Stimulated activated CD4-positive, alpha-beta T cell treated with anti-CD3 and anti-CD28 coated beads, TNF-alpha, amount 100 ng/mL, for 1 hour (primary cell): ENCODE measurements around the gene RNU4-1.
"Not testable (repeated sequence)": the region's sequence is repeated elsewhere in the genome, so short reads cannot be mapped to it uniquely, and the experiment has no call there.

ENCODE experiments used
- DNase-seq, 3 donors: peaks; one replicate each; pipeline ENCODE4 v3.0.0-alpha.2; 2020; ENCODE audit warnings: low read depth in 3 of 3, low spot score in 1 of 3

The RNU4-1 gene

DNA sequence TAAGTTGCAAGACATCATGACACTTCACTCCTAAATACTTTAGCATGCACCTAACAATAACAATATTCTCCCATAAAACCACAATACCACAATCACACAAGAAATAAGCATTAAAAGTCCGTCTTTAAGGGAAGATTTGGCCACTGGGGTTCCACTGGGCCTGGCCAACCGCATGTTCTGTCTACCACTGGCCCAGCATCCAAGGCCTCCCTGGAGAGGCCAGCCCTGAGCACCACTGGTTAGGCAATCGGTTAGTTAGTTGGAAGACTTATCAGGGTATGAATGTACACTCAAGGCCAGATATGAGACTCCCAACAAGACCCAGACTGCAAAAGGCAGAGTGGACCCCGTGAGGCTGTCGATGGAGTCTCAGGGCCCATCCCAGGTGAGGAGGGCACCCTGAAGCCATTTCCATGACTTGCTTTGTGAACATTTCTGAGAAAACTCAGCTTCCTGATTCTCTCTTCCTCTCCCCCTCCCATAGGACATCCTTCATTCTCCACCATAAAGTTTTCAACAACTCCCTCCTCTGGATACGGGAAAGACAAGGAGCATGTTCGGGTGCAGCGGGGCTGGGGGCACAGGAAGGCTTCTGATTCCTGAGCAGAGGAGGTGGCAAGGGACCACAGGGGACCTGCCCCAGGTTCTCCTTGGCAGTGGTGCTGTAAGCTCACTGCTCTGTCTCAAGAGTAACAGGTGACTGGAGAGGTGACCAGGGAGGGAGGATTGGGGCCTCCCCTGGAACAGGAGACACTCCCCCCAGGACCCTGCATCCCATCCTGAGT lies 33.4 kb downstream of the RNU4-1 start:
- no peak for DNase-seq

- no peak for DNase-seq
These were observed 34.6 kb downstream of the RNU4-1 start for GRCh38 chr12:120258323-120258896.

- DNase-seq: no peak
These were observed 35.8 kb downstream of the RNU4-1 start for GRCh38 chr12:120257041-120257821.

GRCh38 chr12:120254809-120255208 lies 38.2 kb downstream of the RNU4-1 start:
- DNase-seq: no peak

DNA sequence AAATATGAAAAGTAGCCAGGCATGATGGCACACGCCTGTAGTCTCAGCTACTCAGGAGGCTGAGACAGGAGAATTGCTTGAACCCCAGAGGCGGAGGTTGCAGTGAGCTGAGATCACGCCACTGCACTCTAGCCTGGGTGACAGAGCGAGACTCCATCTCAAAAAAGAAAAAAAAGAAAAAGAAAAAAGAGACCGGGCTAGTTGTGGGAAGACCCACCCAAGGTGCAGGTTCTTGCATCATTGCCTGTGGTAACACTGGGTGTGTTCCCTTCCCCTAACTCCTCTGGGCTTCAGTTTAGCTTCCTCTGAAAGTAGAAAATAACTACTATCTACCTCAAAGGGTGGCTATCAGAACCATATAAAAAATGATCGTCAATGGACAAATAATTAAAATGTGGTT lies 39.7 kb downstream of the RNU4-1 start:
- not testable (repeated sequence) for DNase-seq

DNA sequence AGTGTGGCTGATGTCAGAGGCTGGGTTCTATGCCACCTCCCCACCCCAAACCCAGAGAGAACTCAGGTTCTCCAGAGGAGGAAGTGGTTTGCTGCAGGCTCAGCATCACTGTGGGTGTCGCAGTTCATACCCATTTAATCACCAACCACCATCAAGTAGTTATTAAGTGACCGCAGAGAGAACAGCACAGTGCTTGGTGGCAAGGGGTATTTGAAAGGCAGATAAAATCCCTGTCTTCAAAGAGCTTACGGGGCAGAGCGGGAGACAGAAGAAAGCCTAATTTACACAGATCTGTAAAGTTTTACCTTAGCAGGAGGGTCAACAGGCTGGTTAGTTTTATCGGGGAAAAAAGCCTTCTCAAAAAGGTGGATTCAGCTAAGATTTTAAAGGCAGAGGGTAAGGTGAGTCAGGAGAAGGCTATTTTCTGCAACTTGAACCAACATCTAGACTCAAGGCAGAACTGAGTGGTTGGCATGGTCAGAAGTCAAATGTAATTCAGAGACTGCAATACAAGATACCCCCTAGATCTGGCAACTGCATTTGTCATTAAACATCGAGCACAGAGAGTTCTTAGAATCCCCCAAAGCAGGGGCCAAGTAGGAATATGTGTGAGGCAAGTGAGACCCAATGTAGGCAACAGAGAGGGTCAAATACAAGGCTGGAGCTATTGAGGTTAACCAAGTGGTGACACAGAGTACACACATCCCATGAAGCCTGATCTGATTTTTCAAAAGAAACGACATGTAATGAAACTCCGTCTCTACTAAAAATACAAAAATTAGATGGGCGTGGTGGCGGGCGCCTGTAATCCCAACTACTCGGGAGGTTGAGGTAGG lies 40.7 kb downstream of the RNU4-1 start:
- peak; percentile 32 to 61 (median 56) for DNase-seq

DNA sequence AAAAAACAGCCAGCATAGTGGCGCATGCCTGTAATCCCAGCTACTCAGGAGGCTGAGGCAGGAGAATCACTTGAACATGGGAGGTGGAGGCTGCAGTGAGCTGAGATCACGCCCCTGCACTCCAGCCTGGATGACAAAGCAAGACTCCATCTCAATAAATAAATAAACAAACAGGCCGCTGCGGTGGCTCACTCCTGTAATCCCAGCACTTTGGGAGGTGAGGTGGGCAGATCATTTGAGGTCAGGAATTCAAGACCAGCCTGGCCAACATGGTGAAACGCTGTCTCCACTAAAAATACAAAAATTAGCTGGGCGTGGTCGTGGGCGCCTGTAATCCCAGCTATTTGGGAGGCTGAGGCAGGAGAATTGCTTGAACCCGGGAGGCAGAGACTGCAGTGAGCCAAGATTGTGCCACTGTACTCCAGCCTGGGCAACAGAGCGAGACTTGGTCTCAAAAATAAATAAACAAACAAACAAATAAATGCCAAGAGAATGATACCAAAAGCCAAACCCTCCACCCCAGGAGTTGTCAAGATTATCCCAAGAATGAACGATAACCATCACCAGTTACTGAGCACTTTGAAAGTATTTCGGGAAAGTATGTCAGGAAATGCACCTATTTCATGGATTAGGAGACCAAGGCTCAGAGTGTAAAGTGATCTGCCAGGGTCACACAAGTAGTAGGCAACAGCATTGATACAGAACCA lies 41.5 kb downstream of the RNU4-1 start:
- not testable (repeated sequence) for DNase-seq

DNA sequence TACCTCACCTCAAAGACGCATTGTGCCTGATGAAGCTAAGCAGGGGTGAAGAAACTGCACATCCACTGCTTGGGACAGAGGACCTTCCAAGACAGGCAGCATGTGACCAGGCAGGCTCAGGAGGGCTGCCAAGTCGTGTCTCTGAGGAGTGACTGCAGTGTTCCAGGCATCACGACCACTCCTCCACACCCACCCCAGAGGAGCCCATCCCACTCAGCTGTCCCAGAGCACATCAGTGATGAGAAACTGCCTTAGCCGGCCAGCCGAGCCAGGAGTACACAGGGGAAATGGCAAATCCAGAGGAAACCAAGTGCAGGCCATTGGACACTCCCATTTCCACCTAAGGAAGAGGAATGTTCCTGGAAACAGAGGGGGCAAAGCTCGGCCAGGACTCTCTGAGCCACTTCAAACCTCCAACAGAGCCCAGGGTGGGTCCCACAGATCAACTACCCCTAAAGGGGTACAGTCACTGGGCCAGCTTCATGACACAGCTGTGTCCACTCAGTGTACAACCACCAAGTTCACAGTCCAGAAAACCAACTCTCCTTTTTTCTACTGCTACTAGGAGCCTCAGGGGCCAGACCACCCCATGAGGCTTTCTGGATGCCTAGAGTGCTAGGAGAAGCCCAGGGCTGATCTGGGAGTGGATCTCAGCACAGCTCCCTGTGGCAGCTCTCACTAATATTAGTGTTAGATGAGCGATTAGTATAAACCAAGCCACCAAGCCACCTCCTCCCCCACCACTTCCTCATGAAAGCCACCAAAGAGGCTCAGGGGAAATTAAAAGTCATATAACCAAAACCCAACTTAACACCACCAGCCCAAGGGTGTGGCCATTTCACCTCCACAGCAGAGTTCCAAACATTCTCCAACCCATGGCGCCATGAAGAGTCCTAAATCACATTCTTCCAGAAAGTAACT lies 42.9 kb downstream of the RNU4-1 start:
- DNase-seq: no peak

- DNase-seq: no peak
These were observed 43.7 kb downstream of the RNU4-1 start for GRCh38 chr12:120249266-120249874.

DNA sequence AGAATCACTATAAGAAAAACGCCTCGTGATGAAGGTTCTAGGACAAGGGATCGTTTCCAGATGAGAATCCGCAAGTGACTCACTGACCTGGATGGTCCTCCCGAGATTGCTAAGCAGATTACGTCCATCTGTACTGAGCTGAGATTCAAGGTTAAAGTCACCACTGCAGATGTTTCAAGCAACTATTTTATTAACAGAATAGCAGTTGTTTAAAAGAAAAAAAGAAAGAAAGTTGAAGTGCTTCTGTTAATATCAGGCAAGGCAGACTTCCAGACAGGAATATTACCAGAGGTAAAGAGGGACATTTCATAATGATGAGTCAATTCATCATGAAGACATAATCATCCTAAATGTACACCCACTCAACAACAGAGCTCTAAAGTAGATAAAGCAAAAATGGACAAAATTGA lies 45.4 kb downstream of the RNU4-1 start:
- no peak for DNase-seq

DNA sequence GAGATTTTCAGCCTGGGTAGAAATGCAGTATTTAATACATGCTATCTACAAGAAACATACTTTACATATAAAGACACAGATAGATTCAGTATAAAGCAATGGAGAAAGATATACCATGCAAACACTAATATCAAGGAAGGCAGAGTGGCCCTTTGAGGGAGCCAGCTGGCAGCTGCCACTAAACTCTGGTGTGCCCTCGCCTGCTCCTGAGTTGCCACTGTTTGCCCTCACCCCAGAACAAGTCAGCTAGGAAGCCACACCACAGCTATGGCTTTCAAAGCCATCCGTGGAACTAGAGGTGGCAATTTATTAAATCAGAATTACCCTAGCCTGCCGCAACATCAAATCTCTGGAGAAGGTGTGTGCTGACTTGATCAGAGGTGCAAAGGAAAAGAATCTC lies 45.9 kb downstream of the RNU4-1 start:
- no peak for DNase-seq

GRCh38 chr12:120246705-120247104 lies 46.3 kb downstream of the RNU4-1 start:
- DNase-seq: not testable (repeated sequence)
